ENCODE measurements around the gene GPR87.

Gene GPR87

DNA sequence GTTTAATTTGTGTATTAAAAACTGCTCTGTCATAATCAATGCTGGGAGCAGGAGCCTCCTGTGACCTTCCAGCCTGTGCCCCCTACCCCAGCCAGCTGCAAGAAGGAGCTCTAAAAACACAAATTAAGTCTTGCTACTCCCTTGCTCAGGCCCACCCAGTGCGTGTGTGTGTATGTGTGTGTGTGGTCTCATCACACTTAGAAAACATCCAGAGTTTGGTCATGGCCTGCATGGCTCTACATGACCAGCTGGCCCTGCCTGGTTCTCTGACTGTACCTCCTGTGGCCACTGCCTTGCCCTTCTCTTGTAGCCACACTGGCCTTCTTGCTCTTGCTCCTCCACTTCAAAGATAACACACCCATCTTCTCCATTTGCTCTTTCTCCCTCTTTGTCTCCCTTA is 52.0 kb downstream of the GPR87 start:
- H3K4me3 ChIP-seq (ENCODE audit: low read depth, low read length) = no peak overlapping the region
- ChIA-PET CTCF (no interaction called here), POLR2A (no interaction called here)
- TF ChIP-seq ZNF701 (tag by site-specific recombination; IDR thresholded peaks at IDR 0.05) (no peak), ZNF121 (tag by site-specific recombination; IDR thresholded peaks at IDR 0.05) (no peak), WT1 (tag by site-specific recombination; IDR thresholded peaks at IDR 0.05) (no peak), ZNF660 (tag by site-specific recombination; IDR thresholded peaks at IDR 0.05) (no peak), GFI1B (tag by site-specific recombination; IDR thresholded peaks at IDR 0.05) (no peak), ZFP37 (tag by site-specific recombination; IDR thresholded peaks at IDR 0.05) (no peak), ZNF548 (tag by site-specific recombination; IDR thresholded peaks at IDR 0.05) (no peak), ZNF561 (tag by site-specific recombination; IDR thresholded peaks at IDR 0.05; ENCODE audit: borderline replicate concordance) (no peak), BCL11B (tag by site-specific recombination; IDR thresholded peaks at IDR 0.05; ENCODE audit: low read depth) (no peak), ZNF202 (tag by site-specific recombination; IDR thresholded peaks at IDR 0.05; ENCODE audit: borderline replicate concordance) (no peak), ZNF266 (tag by site-specific recombination; IDR thresholded peaks at IDR 0.05; ENCODE audit: low read depth) (no peak), PRDM1 (tag by site-specific recombination; IDR thresholded peaks at IDR 0.05) (no peak), ZNF311 (tag by site-specific recombination; IDR thresholded peaks at IDR 0.05; ENCODE audit: borderline replicate concordance) (no peak), ZNF626 (tag by site-specific recombination; IDR thresholded peaks at IDR 0.05) (no peak), ZSCAN30 (tag by site-specific recombination; IDR thresholded peaks at IDR 0.05) (no peak), GLIS1 (tag by site-specific recombination; IDR thresholded peaks at IDR 0.05) (no peak), ZFP41 (tag by site-specific recombination; IDR thresholded peaks at IDR 0.05; ENCODE audit: borderline replicate concordance) (no peak), EGR2 (tag by site-specific recombination; IDR thresholded peaks at IDR 0.05; ENCODE audit: low read depth) (no peak)
- TF ChIP-seq, protein P1, sequence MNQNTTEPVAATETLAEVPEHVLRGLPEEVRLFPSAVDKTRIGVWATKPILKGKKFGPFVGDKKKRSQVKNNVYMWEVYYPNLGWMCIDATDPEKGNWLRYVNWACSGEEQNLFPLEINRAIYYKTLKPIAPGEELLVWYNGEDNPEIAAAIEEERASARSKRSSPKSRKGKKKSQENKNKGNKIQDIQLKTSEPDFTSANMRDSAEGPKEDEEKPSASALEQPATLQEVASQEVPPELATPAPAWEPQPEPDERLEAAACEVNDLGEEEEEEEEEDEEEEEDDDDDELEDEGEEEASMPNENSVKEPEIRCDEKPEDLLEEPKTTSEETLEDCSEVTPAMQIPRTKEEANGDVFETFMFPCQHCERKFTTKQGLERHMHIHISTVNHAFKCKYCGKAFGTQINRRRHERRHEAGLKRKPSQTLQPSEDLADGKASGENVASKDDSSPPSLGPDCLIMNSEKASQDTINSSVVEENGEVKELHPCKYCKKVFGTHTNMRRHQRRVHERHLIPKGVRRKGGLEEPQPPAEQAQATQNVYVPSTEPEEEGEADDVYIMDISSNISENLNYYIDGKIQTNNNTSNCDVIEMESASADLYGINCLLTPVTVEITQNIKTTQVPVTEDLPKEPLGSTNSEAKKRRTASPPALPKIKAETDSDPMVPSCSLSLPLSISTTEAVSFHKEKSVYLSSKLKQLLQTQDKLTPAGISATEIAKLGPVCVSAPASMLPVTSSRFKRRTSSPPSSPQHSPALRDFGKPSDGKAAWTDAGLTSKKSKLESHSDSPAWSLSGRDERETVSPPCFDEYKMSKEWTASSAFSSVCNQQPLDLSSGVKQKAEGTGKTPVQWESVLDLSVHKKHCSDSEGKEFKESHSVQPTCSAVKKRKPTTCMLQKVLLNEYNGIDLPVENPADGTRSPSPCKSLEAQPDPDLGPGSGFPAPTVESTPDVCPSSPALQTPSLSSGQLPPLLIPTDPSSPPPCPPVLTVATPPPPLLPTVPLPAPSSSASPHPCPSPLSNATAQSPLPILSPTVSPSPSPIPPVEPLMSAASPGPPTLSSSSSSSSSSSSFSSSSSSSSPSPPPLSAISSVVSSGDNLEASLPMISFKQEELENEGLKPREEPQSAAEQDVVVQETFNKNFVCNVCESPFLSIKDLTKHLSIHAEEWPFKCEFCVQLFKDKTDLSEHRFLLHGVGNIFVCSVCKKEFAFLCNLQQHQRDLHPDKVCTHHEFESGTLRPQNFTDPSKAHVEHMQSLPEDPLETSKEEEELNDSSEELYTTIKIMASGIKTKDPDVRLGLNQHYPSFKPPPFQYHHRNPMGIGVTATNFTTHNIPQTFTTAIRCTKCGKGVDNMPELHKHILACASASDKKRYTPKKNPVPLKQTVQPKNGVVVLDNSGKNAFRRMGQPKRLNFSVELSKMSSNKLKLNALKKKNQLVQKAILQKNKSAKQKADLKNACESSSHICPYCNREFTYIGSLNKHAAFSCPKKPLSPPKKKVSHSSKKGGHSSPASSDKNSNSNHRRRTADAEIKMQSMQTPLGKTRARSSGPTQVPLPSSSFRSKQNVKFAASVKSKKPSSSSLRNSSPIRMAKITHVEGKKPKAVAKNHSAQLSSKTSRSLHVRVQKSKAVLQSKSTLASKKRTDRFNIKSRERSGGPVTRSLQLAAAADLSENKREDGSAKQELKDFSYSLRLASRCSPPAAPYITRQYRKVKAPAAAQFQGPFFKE (tag by site-specific recombination; IDR thresholded peaks at IDR 0.05; ENCODE audit: borderline replicate concordance) = no peak
- TF ChIP-seq, protein P2, sequence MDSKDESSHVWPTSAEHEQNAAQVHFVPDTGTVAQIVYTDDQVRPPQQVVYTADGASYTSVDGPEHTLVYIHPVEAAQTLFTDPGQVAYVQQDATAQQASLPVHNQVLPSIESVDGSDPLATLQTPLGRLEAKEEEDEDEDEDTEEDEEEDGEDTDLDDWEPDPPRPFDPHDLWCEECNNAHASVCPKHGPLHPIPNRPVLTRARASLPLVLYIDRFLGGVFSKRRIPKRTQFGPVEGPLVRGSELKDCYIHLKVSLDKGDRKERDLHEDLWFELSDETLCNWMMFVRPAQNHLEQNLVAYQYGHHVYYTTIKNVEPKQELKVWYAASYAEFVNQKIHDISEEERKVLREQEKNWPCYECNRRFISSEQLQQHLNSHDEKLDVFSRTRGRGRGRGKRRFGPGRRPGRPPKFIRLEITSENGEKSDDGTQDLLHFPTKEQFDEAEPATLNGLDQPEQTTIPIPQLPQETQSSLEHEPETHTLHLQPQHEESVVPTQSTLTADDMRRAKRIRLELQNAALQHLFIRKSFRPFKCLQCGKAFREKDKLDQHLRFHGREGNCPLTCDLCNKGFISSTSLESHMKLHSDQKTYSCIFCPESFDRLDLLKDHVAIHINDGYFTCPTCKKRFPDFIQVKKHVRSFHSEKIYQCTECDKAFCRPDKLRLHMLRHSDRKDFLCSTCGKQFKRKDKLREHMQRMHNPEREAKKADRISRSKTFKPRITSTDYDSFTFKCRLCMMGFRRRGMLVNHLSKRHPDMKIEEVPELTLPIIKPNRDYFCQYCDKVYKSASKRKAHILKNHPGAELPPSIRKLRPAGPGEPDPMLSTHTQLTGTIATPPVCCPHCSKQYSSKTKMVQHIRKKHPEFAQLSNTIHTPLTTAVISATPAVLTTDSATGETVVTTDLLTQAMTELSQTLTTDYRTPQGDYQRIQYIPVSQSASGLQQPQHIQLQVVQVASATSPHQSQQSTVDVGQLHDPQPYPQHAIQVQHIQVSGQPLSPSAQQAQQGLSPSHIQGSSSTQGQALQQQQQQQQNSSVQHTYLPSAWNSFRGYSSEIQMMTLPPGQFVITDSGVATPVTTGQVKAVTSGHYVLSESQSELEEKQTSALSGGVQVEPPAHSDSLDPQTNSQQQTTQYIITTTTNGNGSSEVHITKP (tag by site-specific recombination; IDR thresholded peaks at IDR 0.05) = no peak
- no peaks in the 10 kb centered on the region for H3K9me3 ChIP-seq (ENCODE audit: control insufficient read depth, insufficient read depth, low read depth, low read length)
- no peaks in the 10 kb centered on the region for H3K36me3 ChIP-seq (ENCODE audit: control insufficient read depth in 2 of 2, insufficient read depth in 1 of 2, low read length in 2 of 2)
- H3K27ac ChIP-seq (ENCODE audit: extremely low read depth, low read depth, low read length) = no peak overlapping the region
- H3K4me1 ChIP-seq (ENCODE audit: control insufficient read depth, insufficient read depth, low read length) = no peaks in the 10 kb centered on the region
